BLaER1 (cell line): Measurements from ENCODE around the gene TTC38.

Experiments used
- H3K27ac ChIP-seq: shearing (Covaris generic); formaldehyde crosslinking; 2 replicates; pipeline ENCODE4 v1.8.1; 2022
- H3K27me3 ChIP-seq: shearing (Covaris generic); formaldehyde crosslinking; 2 replicates; pipeline ENCODE4 v1.8.1; 2022
- H3K36me3 ChIP-seq: shearing (Covaris generic); formaldehyde crosslinking; 2 replicates; pipeline ENCODE4 v1.8.1; 2022
- H3K4me1 ChIP-seq: shearing (Covaris generic); formaldehyde crosslinking; 2 replicates; pipeline ENCODE4 v1.8.1; 2022
- H3K4me2 ChIP-seq: shearing (Covaris generic); formaldehyde crosslinking; 2 replicates; pipeline ENCODE4 v1.8.1; 2022
- H3K4me3 ChIP-seq: shearing (Covaris generic); formaldehyde crosslinking; 2 replicates; pipeline ENCODE4 v1.8.1; 2022
- H3K9ac ChIP-seq: shearing (Covaris generic); formaldehyde crosslinking; 2 replicates; pipeline ENCODE4 v1.8.1; 2022
- H3K9me3 ChIP-seq: shearing (Covaris generic); formaldehyde crosslinking; 2 replicates; pipeline ENCODE4 v1.8.1; 2022
- H4K20me1 ChIP-seq: shearing (Covaris generic); formaldehyde crosslinking; 2 replicates; pipeline ENCODE4 v1.8.1; 2022
- Cebpa-rat ChIP-seq: shearing (Covaris generic); IDR thresholded peaks from 2 replicates; pipeline ENCODE4 v1.8.1; 2022

The TTC38 gene

GRCh38 chr22:46292173-46292572, 24.4 kb downstream of the TTC38 start:
- no peaks in the 10 kb centered on the region for H3K27me3 ChIP-seq
- H3K9me3 ChIP-seq: 0 out of 2 replicates have a peak, but pooled peaks cover 4% of the 10 kb centered on the region
- 0 out of 2 replicates have a peak, but pooled peaks cover 11% of the 10 kb centered on the region for H3K36me3 ChIP-seq
- TF ChIP-seq Cebpa-rat: no peak
- H3K4me1 ChIP-seq: peaks cover 88% of the 10 kb centered on the region
- 0 out of 2 replicates have a peak overlapping the region, but pooled peaks have one; percentile 3 for H3K4me3 ChIP-seq
- no peak overlapping the region for H3K9ac ChIP-seq
- H4K20me1 ChIP-seq: no peaks in the 10 kb centered on the region
- peak overlapping the region; percentile 82 for H3K4me2 ChIP-seq
- peak overlapping the region; percentile 75 for H3K27ac ChIP-seq

- peaks cover 88% of the 10 kb centered on the region for H3K4me1 ChIP-seq
- no peaks in the 10 kb centered on the region for H3K27me3 ChIP-seq
- H3K9ac ChIP-seq: peak overlapping the region; percentile 63
- H3K9me3 ChIP-seq: 0 out of 2 replicates have a peak, but pooled peaks cover 4% of the 10 kb centered on the region
- 0 out of 2 replicates have a peak overlapping the region, but pooled peaks have one; percentile 3 for H3K4me3 ChIP-seq
- peak overlapping the region; percentile 75 for H3K27ac ChIP-seq
- peak overlapping the region; percentile 82 for H3K4me2 ChIP-seq
- 0 out of 2 replicates have a peak, but pooled peaks cover 10% of the 10 kb centered on the region for H3K36me3 ChIP-seq
- no peak for TF ChIP-seq Cebpa-rat
- no peaks in the 10 kb centered on the region for H4K20me1 ChIP-seq
Measured at GRCh38 chr22:46292732-46293131, 24.9 kb downstream of the TTC38 start.

GRCh38 chr22:46293577-46294260, 25.9 kb downstream of the TTC38 start:
- H3K27me3 ChIP-seq: no peaks in the 10 kb centered on the region
- no peaks in the 10 kb centered on the region for H4K20me1 ChIP-seq
- no peak for TF ChIP-seq Cebpa-rat
- H3K4me2 ChIP-seq: peak overlapping the region; percentile 82
- peak overlapping the region; percentile 63 for H3K9ac ChIP-seq
- H3K9me3 ChIP-seq: 0 out of 2 replicates have a peak, but pooled peaks cover 4% of the 10 kb centered on the region
- H3K27ac ChIP-seq: peak overlapping the region; percentile 75
- H3K4me3 ChIP-seq: no peak overlapping the region
- H3K36me3 ChIP-seq: peaks cover 18% of the 10 kb centered on the region
- peaks cover 88% of the 10 kb centered on the region for H3K4me1 ChIP-seq

GRCh38 chr22:46294784-46295183, 27.0 kb downstream of the TTC38 start:
- H3K27me3 ChIP-seq: no peaks in the 10 kb centered on the region
- no peaks in the 10 kb centered on the region for H4K20me1 ChIP-seq
- peak overlapping the region; percentile 88 for H3K4me2 ChIP-seq
- H3K9ac ChIP-seq: no peak overlapping the region
- H3K4me1 ChIP-seq: peaks cover 86% of the 10 kb centered on the region
- 0 out of 2 replicates have a peak, but pooled peaks cover 4% of the 10 kb centered on the region for H3K9me3 ChIP-seq
- peaks cover 29% of the 10 kb centered on the region for H3K36me3 ChIP-seq
- no peak for TF ChIP-seq Cebpa-rat
- no peak overlapping the region for H3K4me3 ChIP-seq
- peak overlapping the region; percentile 49; the same call in 1 of the 2 replicates for H3K27ac ChIP-seq

- Histone ChIP-seq H3K36me3 (peaks cover 36% of the 10 kb centered on the region), H3K9me3 (0 out of 2 replicates have a peak, but pooled peaks cover 4% of the 10 kb centered on the region), H4K20me1 (peaks cover 4% of the 10 kb centered on the region; the same call in 1 of the 2 replicates), H3K4me2 (peak overlapping the region; percentile 88), H3K27me3 (no peaks in the 10 kb centered on the region), H3K27ac (peak overlapping the region; percentile 91), H3K4me3 (peak overlapping the region; percentile 89), H3K9ac (peak overlapping the region; percentile 89), H3K4me1 (peaks cover 79% of the 10 kb centered on the region)
- no peak for TF ChIP-seq Cebpa-rat
Measured at GRCh38 chr22:46295277-46295971, 27.6 kb downstream of the TTC38 start.

- Histone ChIP-seq H3K4me3 (peak within 1 kb of the TSS; percentile 89), H4K20me1 (peaks cover 8% of the 10 kb centered on the region; the same call in 1 of the 2 replicates), H3K27me3 (no peaks in the 10 kb centered on the region), H3K4me2 (peak within 1 kb of the TSS; percentile 88), H3K9me3 (0 out of 2 replicates have a peak, but pooled peaks cover 4% of the 10 kb centered on the region), H3K27ac (peak within 1 kb of the TSS; percentile 91), H3K36me3 (peaks cover 46% of the 10 kb centered on the region), H3K9ac (peak within 1 kb of the TSS; percentile 89), H3K4me1 (peaks cover 77% of the 10 kb centered on the region)
- TF ChIP-seq Cebpa-rat: no peak
Measured at GRCh38 chr22:46296257-46297150, 28.7 kb downstream of the TTC38 start, which contains the start of gene GTSE1. GTSE1 (plus strand) TSS chr22:46296870; CDS start chr22:46297401, 531 bp downstream.

- Histone ChIP-seq H3K27ac (peak overlapping the region; percentile 91), H3K9me3 (no peaks in the 10 kb centered on the region), H3K36me3 (peaks cover 45% of the 10 kb centered on the region), H4K20me1 (peaks cover 8% of the 10 kb centered on the region; the same call in 1 of the 2 replicates), H3K4me3 (peak overlapping the region; percentile 89), H3K4me2 (peak overlapping the region; percentile 88), H3K9ac (peak overlapping the region; percentile 89), H3K4me1 (peaks cover 71% of the 10 kb centered on the region), H3K27me3 (no peaks in the 10 kb centered on the region)
- no peak for TF ChIP-seq Cebpa-rat
Measured at GRCh38 chr22:46297151-46297812, 29.5 kb downstream of the TTC38 start.

- Histone ChIP-seq H3K4me1 (peaks cover 59% of the 10 kb centered on the region), H3K27me3 (no peaks in the 10 kb centered on the region), H3K9me3 (no peaks in the 10 kb centered on the region), H3K9ac (peak overlapping the region; percentile 28; the same call in 1 of the 2 replicates), H3K27ac (no peak overlapping the region), H3K4me3 (no peak overlapping the region), H3K36me3 (peaks cover 59% of the 10 kb centered on the region), H4K20me1 (peaks cover 18% of the 10 kb centered on the region), H3K4me2 (peak overlapping the region; percentile 88)
- no peak for TF ChIP-seq Cebpa-rat
Measured at GRCh38 chr22:46299101-46299500, 31.3 kb downstream of the TTC38 start.
